ENCODE results near the gene FBXL7. TPM values are rescaled to one million over a fixed set of nuclear protein-coding genes. Genes with fewer than 3 reads are reported as not detected.

FBXL7 gene
- total and polyA plus RNA-seq, 2 of the 8 experiments (the other 6 are each of a cell fraction or from before 2014, with no cell fraction given) = 17.7 to 17.8 TPM

DNA sequence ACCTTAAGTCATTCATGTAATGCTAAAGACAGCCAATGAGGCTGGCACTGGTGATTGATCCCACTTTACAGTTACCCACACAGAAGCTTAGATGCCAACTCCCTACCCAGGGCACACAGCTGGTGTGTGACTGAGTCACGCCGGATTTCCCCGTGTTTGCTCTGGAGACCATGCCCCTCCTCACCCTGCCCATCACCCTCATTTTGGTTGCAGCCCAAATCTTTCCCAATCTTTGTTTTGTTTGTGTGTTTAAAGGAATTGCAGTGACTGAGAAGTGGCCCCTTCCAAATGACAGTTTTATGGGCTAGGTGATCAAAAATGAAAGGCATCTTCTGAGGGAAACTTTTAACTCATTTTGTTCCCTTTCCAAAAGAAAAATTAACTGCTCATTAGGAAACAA, 10.9 kb downstream of the FBXL7 start:
- H3K27me3 ChIP-seq (replicated peaks in 1 of 4; ENCODE audit: control insufficient read depth in 3 of 4, extremely low read depth in 1 of 4, insufficient read depth in 3 of 4, low read length in 3 of 4) = no peaks in the 10 kb centered on the region
- no peaks in the 10 kb centered on the region for H3K36me3 ChIP-seq (ENCODE audit: control insufficient read depth in 2 of 4, insufficient read depth in 4 of 4, low read length in 3 of 4)
- no peak overlapping the region for H3K56ac ChIP-seq (replicated peaks; ENCODE audit: insufficient read length, low read depth, low read length)
- peak overlapping the region; percentile 5; the same call in 1 of the 2 replicates for H2AK5ac ChIP-seq (ENCODE audit: low read depth, low read length)
- no peak overlapping the region for H3K23ac ChIP-seq (ENCODE audit: insufficient read length)
- no peak overlapping the region for H2BK20ac ChIP-seq (ENCODE audit: low read length)
- peaks cover 0 to 5% (median 0%) of the 10 kb centered on the region in 4 experiments; a peak in 3 of 7 replicates for H3K4me1 ChIP-seq (replicated peaks in 1 of 4; ENCODE audit: control insufficient read depth in 3 of 4, insufficient read depth in 4 of 4, low read length in 3 of 4)
- ChIA-PET POLR2A (ENCODE audit: partially characterized antibody) (no interaction called here), CTCF (ENCODE audit: partially characterized antibody) (interaction anchor here (0.9 to 1.3 kb wide), 5 partner anchors 16 to 332 kb away, joined by 3 read pairs; no protein-coding TSS in a partner anchor)
- DNase-seq (ENCODE audit: low read depth in 1 of 2, low spot score in 2 of 2) (no peak), FAIRE-seq (no peak)
- no peaks in the 10 kb centered on the region for H3K9me3 ChIP-seq (ENCODE audit: insufficient read depth in 2 of 2, low read depth in 1 of 2, low read length in 1 of 2)
- H4K20me1 ChIP-seq (replicated peaks in 1 of 2; ENCODE audit: control insufficient read depth in 1 of 2, insufficient read depth in 2 of 2, low read length in 2 of 2) = peaks cover 0 to 3% of the 10 kb centered on the region in 2 experiments
- no peak overlapping the region for H3K4ac ChIP-seq (replicated peaks; ENCODE audit: insufficient read length, low read depth, low read length)
- H2BK12ac ChIP-seq (ENCODE audit: low read depth, low read length) = no peak overlapping the region; the same call in 1 of the 2 replicates
- no peak overlapping the region for H3K4me3 ChIP-seq (ENCODE audit: extremely low read depth in 1 of 4, insufficient read depth in 2 of 4, low read depth in 3 of 4, low read length in 4 of 4)
- H2BK5ac ChIP-seq (ENCODE audit: low read depth, low read length) = no peak overlapping the region
- no peak overlapping the region for H4K5ac ChIP-seq (ENCODE audit: insufficient read length, low read depth, low read length)
- TF ChIP-seq TCF12 (IDR thresholded peaks at IDR 0.05; ENCODE audit: low read depth, low read length) (no peak), TBP (IDR thresholded peaks at IDR 0.05; ENCODE audit: low read depth, low read length) (no peak)
- H3K79me1 ChIP-seq (ENCODE audit: low read depth, low read length) = peaks cover 2% of the 10 kb centered on the region; the same call in 1 of the 2 replicates
- no peak overlapping the region for H4K8ac ChIP-seq (ENCODE audit: extremely low read depth, insufficient read depth, low read length)
- no peak overlapping the region for H2AFZ ChIP-seq (ENCODE audit: low read length)
- no peak overlapping the region for H3K18ac ChIP-seq (ENCODE audit: extremely low read depth, low read length)
- H3K9ac ChIP-seq (replicated peaks in 1 of 4; ENCODE audit: extremely low read depth in 1 of 4, low read depth in 3 of 4, low read length in 3 of 4) = no peak overlapping the region
- H3K27ac ChIP-seq (ENCODE audit: low read depth, low read length) = no peak overlapping the region
- no peak overlapping the region for H4K91ac ChIP-seq (replicated peaks; ENCODE audit: insufficient read length, low read length)
- H2BK15ac ChIP-seq (ENCODE audit: low read length) = no peak overlapping the region; the same call in 1 of the 2 replicates
- H3K79me2 ChIP-seq (ENCODE audit: control insufficient read depth in 1 of 2, insufficient read depth in 2 of 2, low read length in 2 of 2) = peaks cover 0 to 59% of the 10 kb centered on the region in 2 experiments; a peak in 2 of 4 replicates
- WGBS, 2 experiments (ENCODE audit: extremely low coverage in 1 of 2, insufficient coverage in 1 of 2, insufficient read length in 1 of 2, insufficient replicate concordance in 2 of 2, low coverage in 1 of 2, low lambda C conversion rate in 2 of 2, missing lambda C conversion rate in 1 of 2) = 88% methylated on average over 3 of the region's 3 CpGs; no CpG with 5 or more reads in 1 of the 2 experiments
- H2BK120ac ChIP-seq (replicated peaks; ENCODE audit: low read depth, low read length) = no peak overlapping the region
- no peak overlapping the region for H3K14ac ChIP-seq (ENCODE audit: insufficient read length)
- no peaks in the 10 kb centered on the region for H3K23me2 ChIP-seq (ENCODE audit: low read depth, low read length)
- no peak overlapping the region for H3K4me2 ChIP-seq (ENCODE audit: insufficient read depth in 1 of 2, low read depth in 2 of 2, low read length in 2 of 2)

Measured in H1 (cell line).